SU-DHL-6 (cell line): Measurements from ENCODE around the gene DRC3.

Experiments used
- EZH2phosphoT487 ChIP-seq: fragments of 200-600 bp; sonication (generic), shearing (Covaris generic); conservative IDR thresholded peaks from 2 replicates; pipeline ENCODE4 v1.6.1; 2018; ENCODE audit warnings: mild to moderate bottlenecking, antibody characterized with exemption, low read length, moderate library complexity, mixed read lengths
- TF ChIP-seq, protein P1 (sequence below): fragments of 200-600 bp; sonication (generic); IDR thresholded peaks from one replicate; pipeline ENCODE4 v1.5.1; 2017; ENCODE audit warnings: antibody characterized with exemption, mild to moderate bottlenecking, low read length, moderate library complexity; ENCODE audit not compliant: insufficient read depth, poor library complexity, severe bottlenecking

DNA sequence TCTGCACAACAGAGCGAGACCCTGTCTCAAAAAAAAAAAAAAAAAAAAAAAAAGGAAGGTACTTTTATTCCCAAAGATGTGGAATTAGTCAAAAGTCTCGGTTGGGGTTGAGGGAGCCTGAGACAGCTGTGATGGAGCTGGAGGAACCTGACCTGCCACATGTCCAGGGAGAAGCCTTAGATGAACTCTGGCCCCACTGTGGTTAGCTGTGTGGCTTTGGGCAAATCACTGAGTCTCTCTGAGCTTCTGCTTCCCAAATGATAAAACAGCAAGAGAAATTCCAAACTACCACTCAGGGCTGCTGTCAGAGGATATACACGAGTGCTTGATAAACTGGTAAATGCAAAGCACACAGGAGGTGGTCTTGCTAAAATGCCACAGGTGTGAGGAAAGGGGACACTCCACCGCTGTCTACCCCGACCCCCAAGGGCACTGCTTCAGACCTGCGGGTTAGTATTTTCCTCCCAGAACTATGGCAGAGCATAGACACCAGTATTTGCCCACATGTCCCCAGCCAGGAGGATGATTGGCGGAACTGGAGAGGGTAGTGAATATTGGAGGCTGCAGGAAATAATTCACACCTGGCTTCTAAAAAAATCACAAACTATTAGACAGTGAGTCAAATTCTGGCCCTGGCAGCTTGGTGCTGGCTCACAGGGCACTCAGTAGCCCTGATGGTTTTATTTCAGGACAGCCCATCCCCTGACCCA, 14.7 kb downstream of the DRC3 start:
- TF ChIP-seq, protein P1, sequence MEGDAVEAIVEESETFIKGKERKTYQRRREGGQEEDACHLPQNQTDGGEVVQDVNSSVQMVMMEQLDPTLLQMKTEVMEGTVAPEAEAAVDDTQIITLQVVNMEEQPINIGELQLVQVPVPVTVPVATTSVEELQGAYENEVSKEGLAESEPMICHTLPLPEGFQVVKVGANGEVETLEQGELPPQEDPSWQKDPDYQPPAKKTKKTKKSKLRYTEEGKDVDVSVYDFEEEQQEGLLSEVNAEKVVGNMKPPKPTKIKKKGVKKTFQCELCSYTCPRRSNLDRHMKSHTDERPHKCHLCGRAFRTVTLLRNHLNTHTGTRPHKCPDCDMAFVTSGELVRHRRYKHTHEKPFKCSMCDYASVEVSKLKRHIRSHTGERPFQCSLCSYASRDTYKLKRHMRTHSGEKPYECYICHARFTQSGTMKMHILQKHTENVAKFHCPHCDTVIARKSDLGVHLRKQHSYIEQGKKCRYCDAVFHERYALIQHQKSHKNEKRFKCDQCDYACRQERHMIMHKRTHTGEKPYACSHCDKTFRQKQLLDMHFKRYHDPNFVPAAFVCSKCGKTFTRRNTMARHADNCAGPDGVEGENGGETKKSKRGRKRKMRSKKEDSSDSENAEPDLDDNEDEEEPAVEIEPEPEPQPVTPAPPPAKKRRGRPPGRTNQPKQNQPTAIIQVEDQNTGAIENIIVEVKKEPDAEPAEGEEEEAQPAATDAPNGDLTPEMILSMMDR: no peak
- TF ChIP-seq EZH2phosphoT487: no peak
